Kidney epithelial cell (primary cell): ENCODE measurements around the gene ISM2. TPM values are rescaled to one million over a fixed set of nuclear protein-coding genes. Genes with fewer than 3 reads are reported as not detected.

ENCODE experiments used
- DNase-seq: peaks from one replicate; pipeline ENCODE4 v3.0.0-alpha.2; 2010; ENCODE audit warnings: low read depth
- H3K27me3 ChIP-seq: 2 replicates; pipeline ENCODE4 v1.6.0; 2011; ENCODE audit warnings: low read length; ENCODE audit not compliant: control insufficient read depth, insufficient read depth
- H3K36me3 ChIP-seq: 2 replicates; pipeline ENCODE4 v1.5.1; 2011; ENCODE audit warnings: low read length; ENCODE audit not compliant: control insufficient read depth, insufficient read depth
- H3K4me3 ChIP-seq: 2 replicates; pipeline ENCODE4 v1.5.1; 2011; ENCODE audit warnings: low read depth, mild to moderate bottlenecking, control low read depth, low read length
- total RNA-seq: library from RNA; depleted of rRNA; stranded (reverse); fragments of >200 nt; gene quantifications from 2 replicates; pipeline ENCODE4 v1.2.3, GENCODE V29; 2015
- TF ChIP-seq, protein P1 (sequence below): IDR thresholded peaks from 2 replicates; pipeline ENCODE4 v1.5.1; 2011; ENCODE audit warnings: mild to moderate bottlenecking, moderate library complexity, low read length, control low read depth, inconsistent platforms; ENCODE audit not compliant: insufficient read depth, poor library complexity, severe bottlenecking

Gene ISM2
- total RNA-seq, 1 donor from 2014 or later = 0.13 TPM

GRCh38 chr14:77436042-77436441, 62.6 kb downstream of the ISM2 start:
- Histone ChIP-seq H3K4me3 (no peak overlapping the region), H3K27me3 (no peaks in the 10 kb centered on the region), H3K36me3 (no peaks in the 10 kb centered on the region)
- TF ChIP-seq, protein P1, sequence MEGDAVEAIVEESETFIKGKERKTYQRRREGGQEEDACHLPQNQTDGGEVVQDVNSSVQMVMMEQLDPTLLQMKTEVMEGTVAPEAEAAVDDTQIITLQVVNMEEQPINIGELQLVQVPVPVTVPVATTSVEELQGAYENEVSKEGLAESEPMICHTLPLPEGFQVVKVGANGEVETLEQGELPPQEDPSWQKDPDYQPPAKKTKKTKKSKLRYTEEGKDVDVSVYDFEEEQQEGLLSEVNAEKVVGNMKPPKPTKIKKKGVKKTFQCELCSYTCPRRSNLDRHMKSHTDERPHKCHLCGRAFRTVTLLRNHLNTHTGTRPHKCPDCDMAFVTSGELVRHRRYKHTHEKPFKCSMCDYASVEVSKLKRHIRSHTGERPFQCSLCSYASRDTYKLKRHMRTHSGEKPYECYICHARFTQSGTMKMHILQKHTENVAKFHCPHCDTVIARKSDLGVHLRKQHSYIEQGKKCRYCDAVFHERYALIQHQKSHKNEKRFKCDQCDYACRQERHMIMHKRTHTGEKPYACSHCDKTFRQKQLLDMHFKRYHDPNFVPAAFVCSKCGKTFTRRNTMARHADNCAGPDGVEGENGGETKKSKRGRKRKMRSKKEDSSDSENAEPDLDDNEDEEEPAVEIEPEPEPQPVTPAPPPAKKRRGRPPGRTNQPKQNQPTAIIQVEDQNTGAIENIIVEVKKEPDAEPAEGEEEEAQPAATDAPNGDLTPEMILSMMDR = no peak
- no peak for DNase-seq

DNA sequence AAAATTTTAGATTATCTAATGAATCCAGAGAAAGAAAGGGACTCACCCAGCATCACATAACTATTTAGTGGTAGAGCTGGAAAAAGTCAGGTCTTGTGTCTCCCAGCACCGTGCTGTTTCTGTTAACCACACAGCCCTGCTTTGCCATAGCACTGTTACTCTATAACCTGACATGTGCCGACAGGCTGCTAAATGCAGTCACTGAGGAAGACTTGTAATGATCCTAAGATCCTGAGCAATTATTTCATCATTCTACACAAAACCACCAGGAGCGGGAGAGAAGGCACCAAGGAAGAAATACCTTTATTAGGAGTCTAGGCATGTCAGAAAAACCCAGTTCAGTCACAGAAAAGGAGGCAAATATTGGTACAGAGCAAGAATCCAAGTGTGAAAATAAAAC, 72.2 kb downstream of the ISM2 start:
- no peaks in the 10 kb centered on the region for H3K27me3 ChIP-seq
- TF ChIP-seq, protein P1 = no peak
- no peak for DNase-seq
- peaks cover 4% of the 10 kb centered on the region for H3K36me3 ChIP-seq
- H3K4me3 ChIP-seq = no peak overlapping the region

GRCh38 chr14:77424862-77425261, 73.8 kb downstream of the ISM2 start:
- TF ChIP-seq, protein P1 = no peak
- H3K4me3 ChIP-seq = no peak overlapping the region
- H3K27me3 ChIP-seq = no peaks in the 10 kb centered on the region
- H3K36me3 ChIP-seq = peaks cover 4% of the 10 kb centered on the region
- no peak for DNase-seq

Other genes starting within 250 kb of the ISM2 start
- not detected in 2 replicates for gene NGB, start 227.6 kb downstream of the ISM2 start, total RNA-seq
- gene POMT2, start 177.9 kb downstream of the ISM2 start, total RNA-seq = 21.5 and 34.1 TPM in 2 replicates
- gene GSTZ1, start 177.8 kb downstream of the ISM2 start, total RNA-seq = 37.2 and 48.0 TPM in 2 replicates
- 9.7 and 10.9 TPM in 2 replicates for gene TMED8, start 121.7 kb downstream of the ISM2 start, total RNA-seq
- 1.9 and 15.5 TPM in 2 replicates for gene SAMD15, start 121.4 kb downstream of the ISM2 start, total RNA-seq
- 0.04 and 0.82 TPM in 2 replicates for gene NOXRED1, start 75.3 kb downstream of the ISM2 start, total RNA-seq
- 21.1 and 23.4 TPM in 2 replicates for gene VIPAS39, start 41.2 kb downstream of the ISM2 start, total RNA-seq
- 104 and 109 TPM in 2 replicates for gene AHSA1, start 40.7 kb downstream of the ISM2 start, total RNA-seq
- 31.4 and 33.0 TPM in 2 replicates for gene SPTLC2, start 117.8 kb upstream of the ISM2 start, total RNA-seq
- gene ALKBH1, start 209.2 kb upstream of the ISM2 start, total RNA-seq = 12.0 and 12.9 TPM in 2 replicates
- 186 and 260 TPM in 2 replicates for gene SLIRP, start 209.3 kb upstream of the ISM2 start, total RNA-seq